GM21723 (cell line): Measurements from ENCODE around the gene CISD2.
A peak's percentile ranks its signal among the peaks of the same experiment; 100 is the strongest.
"Not testable (repeated sequence)": the region's sequence is repeated elsewhere in the genome, so short reads cannot be mapped to it uniquely, and the experiment has no call there.

Source experiments
- ATAC-seq: cut with Tn5 transposase; IDR thresholded peaks from one replicate; pipeline ENCODE4 v1.9.1; 2021; ENCODE audit warnings: mild to moderate bottlenecking, moderate library complexity; ENCODE audit not compliant: unreplicated experiment

The CISD2 gene, protein sequence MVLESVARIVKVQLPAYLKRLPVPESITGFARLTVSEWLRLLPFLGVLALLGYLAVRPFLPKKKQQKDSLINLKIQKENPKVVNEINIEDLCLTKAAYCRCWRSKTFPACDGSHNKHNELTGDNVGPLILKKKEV

DNA sequence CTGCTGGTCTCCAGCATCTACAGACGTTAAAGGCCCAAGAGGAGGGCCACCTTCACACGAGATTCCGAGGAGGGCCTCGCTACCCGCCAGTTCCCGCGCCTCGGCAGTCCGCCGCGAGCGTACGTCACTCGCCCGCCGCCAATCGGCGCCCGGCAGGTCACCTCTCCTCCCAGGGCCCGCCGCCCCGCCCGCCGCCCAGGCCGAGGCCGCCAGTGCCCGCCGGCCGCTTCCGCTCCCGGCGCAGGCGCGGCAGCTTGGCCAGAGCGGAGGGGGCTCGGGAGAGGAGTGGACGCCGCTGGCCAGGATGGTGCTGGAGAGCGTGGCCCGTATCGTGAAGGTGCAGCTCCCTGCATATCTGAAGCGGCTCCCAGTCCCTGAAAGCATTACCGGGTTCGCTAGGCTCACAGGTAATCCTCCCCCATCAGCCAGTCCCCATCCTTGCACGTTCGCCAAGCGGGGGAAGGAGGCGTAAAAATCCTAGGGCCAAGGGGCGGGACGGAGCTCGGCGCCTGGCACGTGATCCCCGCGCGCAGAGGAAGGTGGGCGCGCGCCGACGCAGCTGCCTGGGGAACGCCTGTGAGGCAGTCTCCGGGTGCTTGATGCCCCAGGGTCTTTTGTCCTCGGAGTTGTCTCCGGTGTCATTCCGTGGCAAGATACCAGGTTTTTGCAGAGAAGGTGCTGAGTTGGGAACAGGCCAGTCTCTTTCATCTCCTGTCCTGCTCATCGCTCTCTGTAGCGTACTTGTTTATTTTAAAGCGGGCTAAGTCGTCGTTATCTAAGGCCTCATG, at the start of gene CISD2:
CISD2 (plus strand) TSS at position 212 of the 788 bp plus-strand sequence; CDS start at position 305, 93 bp downstream.
- ATAC-seq = peak; percentile 89

DNA sequence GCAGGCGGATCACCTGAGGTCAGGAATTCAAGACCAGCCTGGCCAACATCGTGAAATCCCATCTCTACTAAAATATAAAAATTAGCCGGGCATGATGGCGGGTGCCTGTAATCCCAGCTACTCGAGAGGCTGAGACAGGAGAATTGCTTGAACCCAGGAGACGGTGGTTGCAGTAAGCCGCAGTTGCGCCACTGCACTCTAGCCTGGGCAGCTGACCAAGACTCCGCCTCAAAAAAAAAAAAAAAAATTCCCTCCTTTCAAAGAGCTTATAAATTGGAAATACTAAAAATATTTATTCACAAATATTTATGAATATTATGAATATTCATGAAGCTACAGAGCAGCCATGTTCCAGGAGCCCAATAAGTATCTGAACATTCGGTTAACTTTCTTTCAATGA, 49.7 kb upstream of the CISD2 start:
- ATAC-seq = not testable (repeated sequence)

DNA sequence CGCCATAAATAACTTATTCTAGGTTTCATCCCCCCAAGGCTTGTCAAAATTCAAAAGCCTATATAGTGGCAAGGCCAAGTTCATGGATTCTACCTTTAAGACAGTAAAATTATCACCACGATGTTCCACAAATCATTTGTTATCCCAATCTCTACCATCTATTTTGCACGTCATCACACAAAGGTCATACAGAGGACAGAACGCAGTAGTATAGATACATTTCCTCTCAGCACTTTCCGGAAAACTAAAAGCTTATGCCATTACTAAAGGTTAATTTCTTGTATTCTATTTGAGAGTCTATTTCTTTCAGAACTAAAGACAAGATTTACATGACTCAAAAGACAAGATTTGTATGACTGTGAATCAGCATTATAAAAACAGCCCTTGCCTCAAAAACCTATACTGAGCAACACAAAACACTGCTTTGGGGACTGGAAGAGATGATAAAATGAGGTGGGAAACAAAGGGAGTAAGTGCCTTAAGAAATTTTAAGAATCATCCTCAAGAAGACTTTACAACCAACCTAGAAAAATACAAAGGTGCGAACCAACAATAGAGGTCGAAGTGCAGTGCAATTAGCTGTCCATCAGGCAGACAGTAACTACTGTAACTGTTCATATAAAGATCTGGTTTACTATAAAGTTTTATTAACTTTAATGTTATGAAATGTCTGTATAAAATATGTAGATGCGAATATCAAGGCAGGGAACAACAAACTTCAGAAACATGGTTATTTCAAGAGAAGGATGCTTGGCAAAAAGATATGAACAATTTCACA, 49.0 kb upstream of the CISD2 start:
- no peak for ATAC-seq

DNA sequence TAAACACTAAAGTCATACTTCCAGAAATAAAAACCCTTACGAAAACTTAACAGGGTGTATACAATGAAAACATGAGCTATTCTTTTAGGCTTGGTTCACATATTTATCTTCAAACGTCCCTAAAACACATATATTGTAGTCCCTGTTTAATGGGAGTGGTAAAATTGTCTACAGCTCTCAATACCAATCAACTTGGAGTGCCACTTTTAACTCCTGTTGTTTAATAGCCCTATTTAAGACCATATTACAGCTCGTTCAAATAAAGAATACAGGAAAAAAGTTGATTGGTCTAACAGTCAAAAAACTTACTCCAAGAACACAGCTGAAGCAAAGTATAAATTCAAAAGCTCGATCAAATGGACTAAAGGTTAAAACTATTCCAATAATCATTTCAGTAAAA, 45.3 kb upstream of the CISD2 start:
- no peak for ATAC-seq

DNA sequence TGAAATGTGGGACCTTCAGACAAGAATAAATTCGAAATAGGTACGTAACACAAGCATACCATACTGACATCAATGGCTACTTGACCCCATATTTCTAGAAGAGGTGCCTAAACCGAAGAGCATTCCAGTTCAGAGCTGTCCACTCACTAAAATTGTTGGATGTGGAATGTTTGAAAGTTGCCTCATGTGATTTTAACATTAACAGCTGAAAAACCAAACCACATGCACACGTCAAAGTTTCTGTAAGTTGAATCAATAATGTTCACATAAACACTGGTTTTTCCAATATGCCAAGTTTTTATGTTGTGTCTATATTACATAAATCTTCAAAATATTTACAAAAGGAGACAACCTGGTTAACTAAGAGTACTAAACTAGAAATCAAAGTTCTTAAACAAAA, 44.9 kb upstream of the CISD2 start:
- no peak for ATAC-seq

DNA sequence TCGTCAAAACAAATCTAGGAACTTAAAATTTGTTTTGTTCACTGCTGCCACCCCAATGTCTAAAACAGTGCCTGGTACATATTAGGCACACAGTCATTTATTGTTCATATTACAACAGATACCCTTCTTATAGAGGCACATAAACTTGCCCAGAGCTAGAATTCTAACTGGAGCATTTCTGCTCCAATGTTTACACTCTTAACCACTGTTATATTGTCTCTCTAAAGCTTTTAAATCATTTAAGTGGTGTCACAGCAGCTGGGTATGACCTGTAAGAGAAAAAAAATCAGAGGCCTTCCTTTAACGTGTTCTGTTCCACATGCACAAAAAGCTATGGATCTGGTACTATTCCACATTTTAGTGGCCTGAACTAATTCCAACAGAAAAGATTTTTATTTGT, 44.4 kb upstream of the CISD2 start:
- ATAC-seq = no peak

DNA sequence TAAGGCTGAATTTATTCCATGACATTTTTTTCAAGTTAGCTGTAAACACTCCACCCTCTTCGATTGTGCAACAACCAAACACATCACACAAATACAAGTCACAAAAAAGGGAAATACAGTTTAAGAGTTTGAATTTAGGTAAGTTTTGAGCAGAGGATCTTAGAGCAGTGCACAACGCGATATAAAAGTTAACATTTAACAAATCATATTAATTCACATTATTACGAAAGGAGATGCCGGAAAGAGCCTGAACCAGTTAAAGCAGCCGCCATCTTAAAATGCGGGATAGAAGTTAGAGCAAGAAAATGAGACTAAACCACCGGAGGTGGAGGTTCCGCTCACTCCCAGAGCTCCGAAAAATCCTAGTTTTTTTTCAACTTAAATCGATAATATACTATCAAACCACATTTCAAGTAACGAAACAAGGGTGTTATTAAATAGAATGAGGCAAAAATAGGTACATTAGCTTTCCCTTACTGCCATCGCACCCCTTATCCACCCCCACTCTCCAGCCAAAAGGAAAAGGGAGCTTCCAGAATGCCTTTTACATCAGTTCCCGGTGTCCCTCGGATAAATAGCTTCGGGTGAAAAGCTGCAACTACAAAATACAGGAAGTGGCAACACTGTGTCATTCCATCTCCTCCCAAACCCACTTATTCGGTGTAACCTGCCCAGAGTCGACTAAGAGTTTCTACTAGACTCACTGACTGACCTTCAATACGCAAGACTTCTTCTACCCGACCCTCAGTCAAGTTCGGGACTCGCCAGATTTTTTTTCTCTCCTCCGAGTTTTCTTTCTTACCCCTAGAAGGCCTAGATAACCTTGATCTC, 43.3 kb upstream of the CISD2 start:
- ATAC-seq = no peak

DNA sequence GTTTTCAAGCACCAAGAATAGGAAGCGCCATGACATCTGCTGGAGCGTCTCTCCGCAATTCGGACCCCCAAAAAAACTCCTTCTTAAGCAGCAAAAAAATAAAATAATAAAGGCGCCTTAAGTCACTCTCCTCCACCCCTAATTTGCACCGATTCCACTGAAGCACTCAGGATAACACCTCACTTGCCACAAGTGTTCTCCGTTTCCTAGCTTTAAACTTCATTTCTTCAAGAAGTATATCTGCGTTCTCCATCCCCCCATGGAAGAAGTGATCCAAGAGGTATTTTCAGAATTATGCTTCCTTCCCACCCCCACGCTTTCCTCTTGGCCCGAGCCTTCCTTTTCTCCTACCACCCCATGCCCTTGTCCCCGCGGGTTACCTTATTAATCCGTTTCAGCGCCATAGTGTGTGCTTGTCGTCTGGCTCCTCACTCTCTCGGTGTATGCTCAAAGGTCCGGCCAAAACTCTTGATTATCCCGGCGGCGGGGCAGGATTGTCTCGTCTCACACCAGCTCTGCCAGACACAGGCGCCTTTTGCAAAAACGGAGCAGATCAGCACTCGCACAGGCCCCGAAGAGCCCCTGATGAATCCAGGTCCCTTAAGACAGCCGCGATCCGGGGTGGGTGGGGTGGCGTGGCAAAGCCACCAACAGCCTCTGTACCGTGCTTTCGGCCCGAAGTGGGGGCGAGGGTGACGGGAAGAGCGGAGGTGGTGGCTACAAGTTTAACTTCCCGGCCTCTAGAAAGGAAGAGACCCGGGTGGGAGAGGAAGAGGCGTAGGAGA, 42.5 kb upstream of the CISD2 start:
- no peak for ATAC-seq

DNA sequence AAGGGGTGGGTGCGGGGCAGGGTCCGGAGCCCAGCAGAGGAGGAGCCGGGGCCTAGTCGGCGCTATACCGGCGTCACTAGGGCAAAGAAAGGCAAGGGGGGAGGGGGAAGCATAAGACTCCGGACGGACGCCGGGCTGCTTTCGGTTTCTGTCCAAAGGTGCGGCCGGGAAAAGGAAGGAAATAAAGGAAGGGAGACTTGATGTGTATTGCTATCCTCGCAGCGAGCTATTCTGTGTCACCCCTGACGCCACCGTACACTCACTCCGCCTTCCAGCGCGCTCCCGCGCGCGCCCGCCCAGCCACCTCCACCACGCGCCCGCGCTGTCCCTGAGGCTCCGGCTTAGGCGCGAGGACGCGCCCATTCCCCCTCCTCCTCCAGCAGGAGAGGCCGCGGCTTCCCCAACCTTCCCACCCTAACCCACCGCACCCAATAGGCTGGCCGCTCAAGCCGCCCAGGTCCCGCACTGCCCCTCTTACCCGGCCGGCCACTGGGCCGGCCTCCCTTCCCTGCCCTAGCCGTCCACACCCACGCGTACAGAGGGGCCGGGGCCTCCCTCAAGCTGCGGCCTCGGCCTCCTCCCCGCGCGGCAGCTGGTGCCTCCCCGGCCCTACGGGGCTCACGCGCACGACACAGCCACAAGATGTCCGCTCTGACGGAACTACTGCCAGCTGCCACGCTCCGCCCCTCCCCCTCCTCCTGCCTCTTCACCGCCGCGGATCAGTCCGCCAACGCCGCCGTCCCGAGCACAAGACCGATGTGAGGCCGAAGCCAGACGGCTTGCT, 41.7 kb upstream of the CISD2 start, which contains the start of gene UBE2D3:
UBE2D3 (minus strand) TSS at position 662 of the 784 bp plus-strand sequence. CDS start 1,043 bp downstream, outside the sequence.
- peak; percentile 35 for ATAC-seq

DNA sequence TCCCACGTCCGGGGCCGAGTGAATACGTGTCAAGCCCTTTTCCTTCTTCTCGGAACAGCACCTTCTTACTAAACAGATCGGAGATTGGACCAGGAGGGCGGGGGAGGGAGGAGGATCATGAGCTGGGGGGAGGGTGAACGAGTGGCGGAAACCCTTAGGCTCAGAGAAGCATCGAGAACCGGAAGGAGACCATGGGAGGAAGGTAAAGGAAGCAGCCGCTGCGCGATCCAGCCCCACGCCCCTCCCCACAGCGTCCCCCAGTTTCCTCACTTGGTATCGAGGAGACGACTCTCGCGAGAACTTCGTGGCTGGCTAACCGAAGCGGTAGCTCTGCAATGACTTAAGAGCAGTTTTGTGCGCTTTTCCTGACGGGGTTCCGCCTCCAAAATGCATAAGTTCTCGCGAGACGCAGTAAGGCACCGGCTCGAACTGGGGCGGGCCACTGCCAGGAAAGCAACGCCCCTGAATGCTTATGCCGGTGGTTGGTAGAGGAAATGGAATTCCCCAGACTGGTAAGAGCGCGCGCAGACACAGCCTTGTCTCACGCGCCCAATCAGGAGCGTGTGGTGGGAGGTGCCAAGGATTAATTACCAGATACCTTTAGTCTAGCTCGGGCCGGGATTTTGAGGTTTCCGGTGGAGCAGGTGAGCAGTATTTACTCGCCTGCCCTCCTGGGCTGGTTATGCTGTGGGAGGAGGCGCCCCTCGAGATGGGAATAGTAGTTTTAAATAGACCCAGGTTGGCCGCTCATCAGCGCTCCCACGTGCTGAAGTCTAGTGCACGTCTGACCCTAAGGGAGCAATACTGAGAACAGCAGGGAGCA, 40.9 kb upstream of the CISD2 start:
- ATAC-seq = peak; percentile 85

DNA sequence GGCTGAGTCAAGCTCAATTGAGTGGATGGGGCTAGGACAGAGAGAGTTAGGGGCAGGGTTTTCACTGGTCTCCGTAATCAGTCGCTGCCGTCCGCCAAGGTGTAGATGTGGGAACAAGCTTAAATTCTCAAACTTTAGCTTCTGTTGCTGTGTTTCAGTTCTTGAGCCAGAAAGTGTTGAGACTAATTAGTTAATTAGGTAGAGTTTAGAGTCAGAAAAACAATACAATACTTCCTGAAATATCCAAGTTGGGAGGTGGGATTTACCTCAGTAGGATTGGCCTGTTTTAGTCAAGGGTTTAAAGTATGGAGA, 40.3 kb upstream of the CISD2 start:
- ATAC-seq = no peak

DNA sequence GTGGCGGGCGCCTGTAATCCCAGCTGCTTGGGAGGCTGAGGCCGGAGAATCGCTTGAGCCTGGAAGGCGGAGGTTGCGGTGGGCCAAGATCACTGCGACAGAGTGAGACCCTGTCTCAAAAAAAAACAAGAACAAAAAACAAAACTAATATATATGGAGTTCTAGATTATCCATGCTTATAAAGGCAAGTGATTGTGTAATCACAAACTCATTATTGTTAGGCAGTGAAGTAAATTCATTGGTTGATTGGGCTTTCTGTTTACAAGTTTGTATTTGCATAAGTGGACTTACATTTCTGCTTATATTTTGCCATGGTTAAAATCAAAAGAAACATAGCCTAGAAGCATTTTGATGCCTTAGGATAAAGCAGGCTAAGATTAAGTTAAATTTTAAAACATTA, 39.0 kb upstream of the CISD2 start:
- ATAC-seq = no peak

DNA sequence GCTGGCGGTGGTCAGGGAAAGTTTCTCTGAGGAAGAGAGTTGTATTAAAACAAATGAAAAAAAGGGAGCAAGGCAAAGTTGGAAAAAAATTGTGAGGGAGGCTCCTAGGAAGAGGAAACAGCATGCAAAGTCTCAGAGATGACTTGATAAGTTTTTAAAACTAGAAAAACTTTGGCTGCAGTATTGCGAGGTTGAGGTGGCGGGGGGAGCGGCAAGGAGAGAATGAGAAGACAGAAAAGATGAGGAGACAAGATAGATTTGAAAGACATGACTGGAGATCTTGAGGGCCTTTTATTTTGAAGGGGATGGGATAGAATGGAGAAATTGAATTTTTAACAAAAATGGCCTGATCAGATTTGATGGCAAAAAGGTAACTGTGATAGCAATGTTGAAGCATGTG, 36.7 kb upstream of the CISD2 start:
- no peak for ATAC-seq

DNA sequence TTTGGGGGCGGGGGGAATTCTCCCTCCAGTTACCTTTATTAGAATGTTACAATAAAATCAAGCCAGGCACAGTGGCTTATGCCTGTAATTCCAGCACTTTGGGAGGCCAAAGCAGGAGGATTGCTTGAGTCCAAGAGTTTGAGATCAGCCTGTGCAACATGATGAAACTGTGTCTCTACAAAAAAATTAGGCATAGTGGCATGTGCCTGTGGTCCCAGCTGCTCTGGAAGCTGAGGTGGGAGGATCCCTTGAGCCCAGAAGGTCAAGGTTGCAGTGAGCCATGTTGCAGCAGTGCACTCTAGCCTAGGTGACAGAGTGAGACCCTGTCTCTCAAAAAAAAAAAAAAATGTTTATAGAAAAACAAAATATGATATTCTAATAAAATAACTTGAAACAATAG, 36.1 kb upstream of the CISD2 start:
- no peak for ATAC-seq

DNA sequence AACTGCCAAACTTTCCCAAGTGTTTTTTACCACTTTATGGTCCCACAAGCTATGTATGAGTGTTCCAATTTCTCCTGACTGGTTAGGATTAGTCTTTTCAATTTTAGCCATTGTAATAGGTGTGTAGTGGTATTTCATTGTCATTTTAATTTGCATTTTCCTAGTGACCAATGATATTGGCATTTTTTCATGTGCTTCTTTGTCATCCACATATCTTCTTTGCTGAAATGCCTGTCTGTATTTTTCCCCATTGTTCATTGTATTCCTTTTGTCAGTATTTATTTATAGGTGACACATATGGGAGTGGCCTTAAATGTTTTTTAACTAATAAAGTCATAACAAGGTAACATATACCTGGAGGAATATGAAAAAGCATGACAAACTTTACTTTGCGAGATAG, 32.2 kb upstream of the CISD2 start:
- ATAC-seq = no peak

DNA sequence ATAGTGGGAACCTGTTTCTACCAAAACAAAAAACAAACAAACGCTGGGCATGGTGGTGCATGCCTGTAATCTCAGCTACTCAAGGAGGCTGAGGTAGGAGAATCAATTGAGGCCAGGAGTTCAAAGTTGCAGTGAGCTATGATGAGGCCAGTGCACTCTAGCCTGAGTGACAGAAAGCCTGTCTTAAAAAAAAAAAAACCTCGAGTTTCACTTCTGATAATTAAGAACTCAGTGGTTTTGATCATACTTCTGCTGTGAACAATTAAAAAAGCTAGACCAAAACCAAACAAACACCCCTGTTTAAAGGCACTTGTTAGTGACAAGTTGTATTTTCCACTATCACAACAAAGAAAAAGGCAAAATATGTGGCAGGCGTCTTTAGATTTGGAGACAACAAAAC, 26.4 kb upstream of the CISD2 start:
- ATAC-seq = no peak

DNA sequence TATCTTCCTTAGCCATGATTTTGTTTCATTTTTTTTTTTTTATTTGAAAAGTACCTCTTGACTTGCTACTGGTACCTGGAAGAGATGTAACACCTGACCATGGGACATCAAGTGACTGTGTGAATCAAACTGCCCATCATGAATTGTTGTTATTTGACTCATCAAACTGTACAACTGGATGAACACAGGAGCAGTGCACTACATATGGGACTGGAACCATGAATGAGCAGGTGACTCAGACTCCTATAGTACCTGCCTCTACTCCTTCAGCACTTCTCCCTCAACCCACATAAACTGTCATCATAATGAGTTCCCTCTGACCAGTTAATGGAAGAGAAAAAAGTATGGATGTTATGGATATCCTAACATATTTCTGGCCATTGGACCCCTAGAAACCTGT, 25.5 kb upstream of the CISD2 start:
- ATAC-seq = no peak

DNA sequence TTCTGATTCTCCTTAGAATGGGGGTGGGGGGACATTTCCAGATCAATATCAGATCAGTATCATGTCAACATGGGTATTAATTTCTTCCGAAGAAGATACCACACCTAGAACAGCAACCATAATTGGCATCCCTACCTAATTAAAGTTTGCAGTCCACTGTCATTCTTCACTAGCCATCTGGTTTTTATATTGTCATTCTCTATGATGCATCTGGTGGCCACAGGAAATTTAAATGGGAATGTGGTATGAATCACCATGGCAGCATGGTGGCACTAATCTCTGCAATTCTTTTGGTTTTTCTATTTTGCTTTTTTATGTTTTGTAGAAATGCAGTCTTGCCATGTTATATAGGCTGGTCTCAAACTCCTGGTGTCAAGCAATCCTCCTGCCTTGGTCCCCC, 24.9 kb upstream of the CISD2 start:
- no peak for ATAC-seq

DNA sequence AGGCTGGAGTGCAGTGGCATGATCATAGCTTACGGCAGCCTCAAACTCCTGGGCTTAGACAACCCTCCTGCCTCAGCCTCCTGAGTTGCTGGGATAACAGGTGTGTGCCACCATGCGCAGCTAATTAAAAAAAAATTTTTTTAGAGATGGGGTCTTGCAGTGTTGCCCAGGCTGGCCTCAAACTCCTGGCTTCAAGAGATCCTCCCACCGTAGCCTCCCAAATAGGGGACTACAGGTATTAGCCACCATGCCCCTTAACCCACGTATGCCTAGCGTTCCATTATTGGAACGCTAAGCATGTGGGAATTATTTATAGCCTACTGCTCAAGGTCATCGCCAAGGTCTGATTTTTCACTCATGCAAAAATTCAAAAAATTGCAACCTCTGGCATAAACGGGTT, 21.1 kb upstream of the CISD2 start:
- no peak for ATAC-seq
